Glutamatergic neuron (in vitro differentiated cells): ENCODE results near the gene SPATS2L. TPM values are rescaled to one million over a fixed set of nuclear protein-coding genes. Genes with fewer than 3 reads are reported as not detected.

Experiments used
- DNase-seq: peaks from one replicate; pipeline ENCODE4 v3.0.0; 2022
- H3K27ac Mint-ChIP-seq: one replicate; pipeline ENCODE4 v1.8.0; 2020; ENCODE audit warnings: mild to moderate bottlenecking, mixed read lengths, inconsistent platforms; ENCODE audit not compliant: unreplicated experiment
- H3K27me3 Mint-ChIP-seq: one replicate; pipeline ENCODE4 v1.8.0; 2020; ENCODE audit warnings: mild to moderate bottlenecking, moderate library complexity, mixed read lengths, inconsistent platforms; ENCODE audit not compliant: unreplicated experiment
- H3K36me3 Mint-ChIP-seq: one replicate; pipeline ENCODE4 v1.8.0; 2020; ENCODE audit warnings: mild to moderate bottlenecking, mixed read lengths, inconsistent platforms; ENCODE audit not compliant: unreplicated experiment
- H3K4me1 Mint-ChIP-seq: one replicate; pipeline ENCODE4 v1.8.0; 2020; ENCODE audit warnings: mild to moderate bottlenecking, low read depth, mixed read lengths, inconsistent platforms; ENCODE audit not compliant: unreplicated experiment
- H3K4me3 Mint-ChIP-seq: one replicate; pipeline ENCODE4 v1.8.0; 2020; ENCODE audit warnings: mild to moderate bottlenecking, mixed read lengths, inconsistent platforms; ENCODE audit not compliant: unreplicated experiment
- H3K9me3 Mint-ChIP-seq: one replicate; pipeline ENCODE4 v1.8.0; 2020; ENCODE audit warnings: mild to moderate bottlenecking, moderate library complexity, mixed read lengths, inconsistent platforms; ENCODE audit not compliant: unreplicated experiment
- total RNA-seq: library from RNA; stranded (reverse); fragmentation: NEBNext Ultra II Directional; extraction: Animal tissue kit (Norgen Biotek cat#: 25700); gene quantifications from one replicate; pipeline ENCODE4 v1.2.1, GENCODE V29; 2021; ENCODE audit not compliant: unreplicated experiment
- TF ChIP-seq, protein P1 (sequence below): fragments of 200-600 bp; sonication (generic); IDR thresholded peaks from one replicate; pipeline ENCODE4 v1.5.0; 2021; ENCODE audit not compliant: partially characterized antibody, unreplicated experiment

SPATS2L gene
- total RNA-seq, 1 donor from 2014 or later = 45.5 TPM

DNA sequence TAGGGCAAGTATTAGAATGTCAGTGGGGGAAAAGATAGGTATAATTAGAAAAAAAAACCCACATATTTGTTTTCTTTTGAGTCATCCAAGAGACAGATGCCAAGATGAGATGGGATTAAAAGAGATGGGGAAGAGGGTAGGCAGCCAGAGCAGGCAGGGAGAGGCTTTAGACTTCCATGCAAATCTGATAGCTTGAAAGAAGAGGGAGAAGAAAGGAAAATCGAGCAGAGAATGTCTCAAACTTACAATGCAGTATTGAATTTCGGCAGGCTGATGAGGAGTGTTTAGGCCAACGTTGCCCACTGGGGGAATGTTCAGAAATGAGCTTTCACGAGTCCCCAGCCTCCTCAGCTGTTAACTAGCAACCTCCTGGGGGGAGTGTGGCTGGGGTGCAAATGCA lies 91.3 kb downstream of the SPATS2L start:
- TF ChIP-seq, protein P1, sequence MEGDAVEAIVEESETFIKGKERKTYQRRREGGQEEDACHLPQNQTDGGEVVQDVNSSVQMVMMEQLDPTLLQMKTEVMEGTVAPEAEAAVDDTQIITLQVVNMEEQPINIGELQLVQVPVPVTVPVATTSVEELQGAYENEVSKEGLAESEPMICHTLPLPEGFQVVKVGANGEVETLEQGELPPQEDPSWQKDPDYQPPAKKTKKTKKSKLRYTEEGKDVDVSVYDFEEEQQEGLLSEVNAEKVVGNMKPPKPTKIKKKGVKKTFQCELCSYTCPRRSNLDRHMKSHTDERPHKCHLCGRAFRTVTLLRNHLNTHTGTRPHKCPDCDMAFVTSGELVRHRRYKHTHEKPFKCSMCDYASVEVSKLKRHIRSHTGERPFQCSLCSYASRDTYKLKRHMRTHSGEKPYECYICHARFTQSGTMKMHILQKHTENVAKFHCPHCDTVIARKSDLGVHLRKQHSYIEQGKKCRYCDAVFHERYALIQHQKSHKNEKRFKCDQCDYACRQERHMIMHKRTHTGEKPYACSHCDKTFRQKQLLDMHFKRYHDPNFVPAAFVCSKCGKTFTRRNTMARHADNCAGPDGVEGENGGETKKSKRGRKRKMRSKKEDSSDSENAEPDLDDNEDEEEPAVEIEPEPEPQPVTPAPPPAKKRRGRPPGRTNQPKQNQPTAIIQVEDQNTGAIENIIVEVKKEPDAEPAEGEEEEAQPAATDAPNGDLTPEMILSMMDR = no peak
- no peak for DNase-seq
- Mint-ChIP-seq H3K9me3 (no peaks in the 10 kb centered on the region), H3K4me1 (peaks cover 8% of the 10 kb centered on the region), H3K4me3 (no peak overlapping the region), H3K27ac (no peak overlapping the region), H3K27me3 (no peaks in the 10 kb centered on the region), H3K36me3 (peaks cover 5% of the 10 kb centered on the region)

DNA sequence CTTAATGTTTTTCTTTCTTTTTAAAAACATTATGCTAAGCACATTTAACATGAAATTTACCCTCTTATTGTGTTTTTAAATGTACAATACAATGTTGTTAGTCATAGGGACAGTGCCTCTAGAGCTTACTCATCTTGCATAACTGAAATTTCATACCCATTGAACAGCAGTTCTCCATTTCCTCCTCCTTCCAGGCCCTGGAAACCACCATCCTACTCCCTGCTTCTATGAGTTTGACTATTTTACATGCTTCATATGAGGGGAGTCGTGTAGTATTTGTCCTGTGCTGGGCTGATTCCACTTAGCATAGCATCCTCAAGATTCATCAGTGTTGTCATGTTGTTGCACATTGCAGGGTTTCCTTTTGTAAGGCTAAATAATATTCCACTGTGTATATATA lies 92.6 kb downstream of the SPATS2L start:
- peaks cover 8% of the 10 kb centered on the region for H3K4me1 Mint-ChIP-seq
- H3K4me3 Mint-ChIP-seq = no peak overlapping the region
- no peak overlapping the region for H3K27ac Mint-ChIP-seq
- peaks cover 4% of the 10 kb centered on the region for H3K36me3 Mint-ChIP-seq
- H3K27me3 Mint-ChIP-seq = no peaks in the 10 kb centered on the region
- TF ChIP-seq, protein P1 = no peak
- no peaks in the 10 kb centered on the region for H3K9me3 Mint-ChIP-seq
- DNase-seq = no peak

DNA sequence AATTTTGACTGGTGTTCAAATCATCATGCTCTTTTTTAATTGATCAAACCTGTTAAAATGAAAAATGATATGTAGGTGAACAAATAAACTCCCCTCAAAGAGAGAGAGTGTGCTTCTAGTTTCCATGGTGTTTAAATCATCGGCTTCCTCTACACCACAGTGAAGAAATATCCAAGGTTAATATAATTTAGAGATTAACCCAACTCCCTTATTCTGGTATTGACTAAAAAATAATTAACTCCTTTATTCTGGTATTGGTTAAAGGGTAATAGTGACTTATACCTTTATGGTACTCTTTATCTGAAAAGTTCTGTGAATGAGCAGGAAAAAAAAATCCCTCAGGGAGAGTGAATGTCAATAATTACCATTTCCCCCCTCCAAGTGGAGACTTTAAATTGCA lies 93.1 kb downstream of the SPATS2L start:
- Mint-ChIP-seq H3K27me3 (no peaks in the 10 kb centered on the region), H3K4me3 (no peak overlapping the region), H3K4me1 (peaks cover 8% of the 10 kb centered on the region)

DNA sequence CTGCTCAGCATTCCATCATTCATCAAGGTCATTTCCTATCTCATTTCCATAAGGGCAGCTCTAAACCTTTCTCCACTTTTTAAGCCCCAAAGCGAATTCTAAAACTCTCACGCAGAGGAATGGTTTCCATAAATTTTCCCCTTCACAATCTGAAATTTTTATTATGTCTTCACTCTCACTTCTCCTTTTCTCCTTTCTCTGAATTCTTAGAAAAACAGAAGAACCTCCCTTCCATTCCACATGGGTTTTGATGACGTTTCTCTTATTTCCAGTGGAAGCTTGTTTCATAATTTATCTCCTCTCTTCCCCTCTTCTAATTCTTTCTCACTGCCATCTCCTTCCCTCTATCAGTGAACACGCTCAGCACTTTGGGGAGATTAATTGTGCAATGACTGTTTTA lies 97.3 kb downstream of the SPATS2L start:
- no peaks in the 10 kb centered on the region for H3K9me3 Mint-ChIP-seq
- H3K4me3 Mint-ChIP-seq = no peak overlapping the region
- peaks cover 5% of the 10 kb centered on the region for H3K36me3 Mint-ChIP-seq
- H3K27ac Mint-ChIP-seq = no peak overlapping the region
- no peaks in the 10 kb centered on the region for H3K4me1 Mint-ChIP-seq
- no peaks in the 10 kb centered on the region for H3K27me3 Mint-ChIP-seq
- TF ChIP-seq, protein P1 = no peak
- no peak for DNase-seq

More for the DNA sequence above, 93.1 kb downstream of the SPATS2L start:
- DNase-seq = no peak
- Mint-ChIP-seq H3K9me3 (no peaks in the 10 kb centered on the region), H3K27ac (no peak overlapping the region), H3K36me3 (peaks cover 1% of the 10 kb centered on the region)
- TF ChIP-seq, protein P1 = no peak

DNA sequence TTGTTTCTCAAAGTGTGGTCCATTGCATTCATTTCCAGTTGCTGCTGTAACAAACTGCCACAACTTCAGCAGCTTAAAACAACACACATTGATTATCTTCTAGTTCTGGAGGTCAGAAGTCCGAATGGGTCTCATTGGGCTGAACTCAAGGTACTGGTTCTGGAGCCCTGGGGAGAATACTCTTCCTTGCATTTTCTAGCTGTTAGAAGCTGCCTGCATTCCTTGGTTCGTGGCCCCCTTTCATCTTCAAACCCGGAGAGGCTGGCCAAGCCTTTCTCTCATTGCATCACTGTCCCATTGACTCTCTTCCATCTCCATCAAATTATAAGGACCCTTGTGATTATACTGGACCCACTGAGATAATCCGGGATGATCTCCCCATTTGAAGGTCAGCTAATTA lies 98.1 kb downstream of the SPATS2L start:
- no peaks in the 10 kb centered on the region for H3K27me3 Mint-ChIP-seq
- H3K36me3 Mint-ChIP-seq = peaks cover 5% of the 10 kb centered on the region
- no peak for DNase-seq
- H3K9me3 Mint-ChIP-seq = no peaks in the 10 kb centered on the region
- TF ChIP-seq, protein P1 = no peak
- no peak overlapping the region for H3K4me3 Mint-ChIP-seq
- peaks cover 3% of the 10 kb centered on the region for H3K4me1 Mint-ChIP-seq
- H3K27ac Mint-ChIP-seq = no peak overlapping the region
